Activated T-helper 9 cell treated with anti-CD3 and anti-CD28 coated beads, Interleukin-2, amount 50 U/mL, for 16 hours (primary cell): ENCODE measurements around the gene GAREM1.

Experiments
- DNase-seq: peaks from one replicate; pipeline ENCODE4 v3.0.0-alpha.2; 2020; ENCODE audit warnings: low read depth

GAREM1 gene

GRCh38 chr18:32424696-32425095 is 46.0 kb downstream of the GAREM1 start:
- no peak for DNase-seq

- no peak for DNase-seq
Measured at GRCh38 chr18:32422978-32423740, 47.5 kb downstream of the GAREM1 start.

- DNase-seq: no peak
Measured at GRCh38 chr18:32422201-32422600, 48.5 kb downstream of the GAREM1 start.

- no peak for DNase-seq
Measured at GRCh38 chr18:32420084-32420750, 50.5 kb downstream of the GAREM1 start.

GRCh38 chr18:32418148-32418547 is 52.5 kb downstream of the GAREM1 start:
- DNase-seq: no peak

- no peak for DNase-seq
Measured at GRCh38 chr18:32405588-32405987, 65.1 kb downstream of the GAREM1 start.

GRCh38 chr18:32401621-32402020 is 69.1 kb downstream of the GAREM1 start:
- no peak for DNase-seq

- no peak for DNase-seq
Measured at GRCh38 chr18:32393407-32393806, 77.3 kb downstream of the GAREM1 start.

GRCh38 chr18:32391126-32391525 is 79.6 kb downstream of the GAREM1 start:
- no peak for DNase-seq

- no peak for DNase-seq
Measured at GRCh38 chr18:32389858-32390257, 80.8 kb downstream of the GAREM1 start.

GRCh38 chr18:32389191-32389590 is 81.5 kb downstream of the GAREM1 start:
- no peak for DNase-seq

- DNase-seq: no peak
Measured at GRCh38 chr18:32386471-32386870, 84.2 kb downstream of the GAREM1 start.

GRCh38 chr18:32383050-32383819 is 87.4 kb downstream of the GAREM1 start:
- DNase-seq: no peak

GRCh38 chr18:32381761-32382160 is 88.9 kb downstream of the GAREM1 start:
- no peak for DNase-seq

- no peak for DNase-seq
Measured at GRCh38 chr18:32380559-32380958, 90.1 kb downstream of the GAREM1 start.

GRCh38 chr18:32379891-32380290 is 90.8 kb downstream of the GAREM1 start:
- no peak for DNase-seq

- no peak for DNase-seq
Measured at GRCh38 chr18:32378705-32379104, 92.0 kb downstream of the GAREM1 start.

GRCh38 chr18:32373995-32374394 is 96.7 kb downstream of the GAREM1 start:
- DNase-seq: no peak

GRCh38 chr18:32373505-32373904 is 97.2 kb downstream of the GAREM1 start:
- DNase-seq: no peak

- DNase-seq: no peak
Measured at GRCh38 chr18:32372381-32373061, 98.2 kb downstream of the GAREM1 start.

GRCh38 chr18:32372047-32372380 is 98.7 kb downstream of the GAREM1 start:
- DNase-seq: no peak

- no peak for DNase-seq
Measured at GRCh38 chr18:32371384-32371783, 99.3 kb downstream of the GAREM1 start.
